GM18861 (cell line): ENCODE results near the gene ANKK1.

Experiments
- ATAC-seq: cut with Tn5 transposase; IDR thresholded peaks from one replicate; pipeline ENCODE4 v1.9.1; 2021; ENCODE audit not compliant: unreplicated experiment

Gene ANKK1

DNA sequence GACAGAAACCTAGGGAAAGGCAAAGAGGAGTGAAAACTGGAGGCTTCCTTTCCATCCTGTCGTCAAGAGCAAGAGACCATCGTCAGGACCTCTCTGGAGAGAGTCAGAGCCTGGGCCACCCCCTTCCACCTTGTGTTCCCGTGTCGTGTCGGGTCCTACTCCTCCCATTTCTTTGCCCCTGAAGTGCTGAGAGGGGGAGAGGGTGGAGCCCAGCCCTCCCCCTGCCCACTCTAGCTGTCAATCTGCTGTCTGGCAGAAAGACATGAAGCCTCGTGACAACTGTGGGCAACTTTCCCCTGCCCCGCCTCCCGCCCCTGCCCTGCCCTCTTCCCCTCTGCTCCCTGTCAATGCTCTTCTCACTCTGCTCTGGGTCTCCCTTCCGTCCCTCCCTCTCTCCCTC, 20.6 kb downstream of the ANKK1 start:
- ATAC-seq: no peak

DNA sequence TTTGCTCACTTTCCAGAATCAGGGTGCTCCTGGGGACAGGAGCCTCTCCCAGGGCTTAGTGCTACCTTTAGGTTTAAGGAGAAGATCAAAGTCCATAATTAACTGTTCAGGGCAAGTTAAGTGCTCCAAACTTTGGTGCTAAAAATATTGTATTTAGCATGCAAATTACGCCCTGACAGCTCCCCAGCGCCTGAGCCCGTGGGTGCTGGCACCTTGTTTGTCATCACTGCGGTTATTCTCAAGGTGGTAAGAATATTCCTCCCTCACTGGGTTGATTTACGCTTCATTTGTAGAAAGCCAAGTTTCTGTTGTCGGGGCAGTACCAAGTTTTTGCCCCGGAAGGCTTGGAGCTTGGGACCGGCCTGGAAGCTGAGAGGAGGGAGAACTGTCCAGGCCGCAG, 21.3 kb downstream of the ANKK1 start:
- no peak for ATAC-seq

DNA sequence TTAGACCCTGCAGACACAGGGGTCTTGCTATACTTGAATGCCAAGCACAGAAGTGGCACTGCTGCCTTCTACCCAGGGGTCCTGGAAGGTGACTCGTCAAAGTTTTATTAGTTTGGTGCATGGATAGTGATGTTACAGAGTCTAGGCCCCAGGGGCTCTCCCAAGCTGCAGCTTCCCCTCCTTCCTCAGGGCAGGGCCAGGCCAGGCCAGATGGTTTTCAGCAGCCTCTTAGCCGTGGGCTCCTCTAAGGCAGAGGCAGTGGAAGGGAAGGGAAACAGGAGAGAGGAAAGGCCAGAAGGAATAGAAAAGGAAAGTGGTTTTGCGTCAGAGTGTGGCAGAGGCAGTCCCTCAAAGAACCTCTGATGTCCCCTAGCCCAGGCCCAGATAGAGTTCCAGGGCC, 21.9 kb downstream of the ANKK1 start:
- no peak for ATAC-seq

DNA sequence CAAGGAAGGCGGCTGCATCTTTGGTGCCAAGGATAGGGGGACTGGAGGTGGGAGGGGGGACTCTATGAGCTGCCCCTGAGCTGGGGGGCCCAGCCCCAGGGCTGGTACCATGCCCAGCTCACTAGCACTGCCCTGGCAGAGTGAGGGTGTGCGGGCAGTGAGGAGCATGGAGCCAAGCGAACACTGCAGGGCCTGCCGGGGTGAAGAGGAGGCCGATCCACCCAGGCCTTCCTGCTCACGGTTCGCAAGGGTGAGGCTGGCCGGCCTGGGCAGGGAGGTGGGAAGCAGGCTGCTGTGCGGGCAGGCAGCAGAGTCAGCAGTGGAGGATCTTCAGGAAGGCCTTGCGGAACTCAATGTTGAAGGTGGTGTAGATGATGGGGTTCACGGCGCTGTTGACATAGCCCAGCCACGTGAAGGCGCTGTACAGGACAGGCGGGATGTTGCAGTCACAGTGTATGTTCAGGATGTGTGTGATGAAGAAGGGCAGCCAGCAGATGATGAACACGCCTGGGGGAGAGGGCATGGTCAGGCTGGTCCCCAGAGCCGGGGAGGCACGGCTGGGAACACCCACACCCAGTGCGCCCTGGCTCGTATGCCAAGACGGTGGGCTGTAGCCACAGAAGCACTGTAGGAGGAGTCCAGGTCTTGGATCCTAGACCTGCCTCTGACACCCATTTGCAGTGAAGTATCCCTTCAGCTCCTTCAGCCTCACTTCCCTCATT, 23.0 kb downstream of the ANKK1 start:
- ATAC-seq: no peak

DNA sequence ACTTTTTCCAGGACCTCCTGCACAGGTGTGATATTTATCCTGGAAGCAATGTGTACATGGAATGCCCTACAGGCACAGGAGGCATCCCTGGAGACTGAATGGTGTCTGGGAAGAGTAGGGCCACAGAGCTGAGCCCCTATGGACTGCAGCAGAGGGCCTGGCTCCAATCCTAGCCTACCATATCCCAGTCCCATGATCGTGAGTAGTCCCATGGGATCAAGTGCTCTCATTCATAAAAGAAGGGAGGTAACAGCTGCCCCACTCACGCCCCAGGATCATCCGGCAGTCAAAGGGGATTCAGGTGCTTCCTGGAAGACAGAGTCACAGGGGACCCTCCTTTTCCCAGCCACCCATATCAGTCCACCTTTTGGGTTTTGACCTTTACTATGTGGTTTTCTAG, 24.0 kb downstream of the ANKK1 start:
- no peak for ATAC-seq

DNA sequence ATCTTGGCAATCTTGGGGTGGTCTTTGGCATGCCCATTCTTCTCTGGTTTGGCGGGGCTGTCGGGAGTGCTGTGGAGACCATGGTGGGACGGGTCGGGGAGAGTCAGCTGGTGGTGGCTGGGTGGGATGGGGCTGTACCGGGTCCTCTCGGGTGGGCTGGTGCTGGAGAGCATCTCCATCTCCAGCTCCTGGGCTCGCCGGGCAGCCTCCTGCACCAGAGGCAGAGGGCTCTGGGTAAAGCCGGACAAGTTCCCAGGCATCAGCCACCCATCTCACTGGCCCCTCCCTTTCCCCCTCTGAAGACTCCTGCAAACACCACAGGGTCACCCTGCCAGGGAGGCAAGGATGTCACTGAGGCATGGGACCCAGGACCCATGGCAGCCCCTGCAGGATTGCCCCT, 25.1 kb downstream of the ANKK1 start:
- ATAC-seq: no peak

- ATAC-seq: no peak
Observed at GRCh38 chr11:113415343-113415742, 27.8 kb downstream of the ANKK1 start.

GRCh38 chr11:113417428-113417827, 29.8 kb downstream of the ANKK1 start:
- no peak for ATAC-seq

GRCh38 chr11:113419454-113420003, 31.9 kb downstream of the ANKK1 start:
- ATAC-seq: no peak

- no peak for ATAC-seq
Observed at GRCh38 chr11:113420808-113421207, 33.2 kb downstream of the ANKK1 start.

GRCh38 chr11:113426686-113427085, 39.1 kb downstream of the ANKK1 start:
- no peak for ATAC-seq

DNA sequence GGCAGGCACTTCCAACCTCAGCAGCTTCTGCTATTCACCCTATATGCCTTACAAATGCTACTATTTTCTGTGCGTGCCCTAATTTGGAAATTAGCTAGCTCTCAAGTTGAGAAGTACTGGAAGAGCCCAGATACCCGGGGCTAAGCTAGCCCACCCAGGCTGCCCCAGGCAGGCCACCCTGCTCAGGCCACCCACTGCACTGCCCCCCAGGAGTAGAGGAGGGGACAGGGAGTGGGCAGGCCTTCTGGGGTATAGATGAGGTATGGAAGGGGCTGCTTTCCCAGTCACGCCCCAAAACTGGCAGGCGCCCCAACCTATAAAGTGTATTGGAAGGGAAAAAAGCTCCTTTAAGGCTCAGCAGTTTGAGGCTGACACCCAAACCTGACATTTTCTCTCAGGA, 44.2 kb downstream of the ANKK1 start:
- no peak for ATAC-seq

GRCh38 chr11:113435190-113435968, 47.8 kb downstream of the ANKK1 start:
- no peak for ATAC-seq

- no peak for ATAC-seq
Observed at GRCh38 chr11:113436672-113437252, 49.2 kb downstream of the ANKK1 start.

GRCh38 chr11:113440816-113441215, 53.2 kb downstream of the ANKK1 start:
- ATAC-seq: no peak

DNA sequence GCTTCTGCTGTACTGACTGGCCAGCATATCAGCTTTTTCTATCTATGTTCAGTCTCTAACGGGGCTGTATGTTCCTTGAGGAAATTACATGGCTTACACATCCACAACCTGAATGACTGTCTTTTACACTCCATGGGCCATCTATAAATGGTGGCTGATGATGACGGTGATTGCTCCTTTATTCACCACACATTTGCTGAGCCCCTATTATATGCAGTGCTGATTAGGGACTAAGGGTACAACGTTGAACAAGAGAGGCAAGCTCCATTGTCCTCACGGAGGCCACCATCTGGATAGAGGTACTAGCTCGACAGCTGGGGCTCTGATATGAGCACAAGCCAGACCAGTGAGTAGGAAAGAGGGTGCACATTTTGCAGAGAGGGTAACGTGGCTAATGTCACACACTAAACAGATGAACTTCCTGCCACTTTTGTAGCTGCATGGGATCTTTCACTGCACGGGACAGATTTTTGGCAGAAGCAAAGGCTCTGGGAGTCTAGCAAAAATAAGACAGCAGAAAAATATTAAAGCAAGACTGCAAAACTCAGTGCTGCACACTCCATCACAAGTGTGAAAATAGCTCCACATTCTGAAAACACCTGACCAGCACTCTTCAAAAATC, 57.0 kb downstream of the ANKK1 start:
- no peak for ATAC-seq

- peak; percentile 49 for ATAC-seq
Observed at GRCh38 chr11:113446112-113446511, 58.5 kb downstream of the ANKK1 start.

GRCh38 chr11:113446938-113447337, 59.4 kb downstream of the ANKK1 start:
- ATAC-seq: no peak

GRCh38 chr11:113447621-113448315, 60.2 kb downstream of the ANKK1 start:
- ATAC-seq: no peak

- no peak for ATAC-seq
Observed at GRCh38 chr11:113448316-113448677, 60.7 kb downstream of the ANKK1 start.

DNA sequence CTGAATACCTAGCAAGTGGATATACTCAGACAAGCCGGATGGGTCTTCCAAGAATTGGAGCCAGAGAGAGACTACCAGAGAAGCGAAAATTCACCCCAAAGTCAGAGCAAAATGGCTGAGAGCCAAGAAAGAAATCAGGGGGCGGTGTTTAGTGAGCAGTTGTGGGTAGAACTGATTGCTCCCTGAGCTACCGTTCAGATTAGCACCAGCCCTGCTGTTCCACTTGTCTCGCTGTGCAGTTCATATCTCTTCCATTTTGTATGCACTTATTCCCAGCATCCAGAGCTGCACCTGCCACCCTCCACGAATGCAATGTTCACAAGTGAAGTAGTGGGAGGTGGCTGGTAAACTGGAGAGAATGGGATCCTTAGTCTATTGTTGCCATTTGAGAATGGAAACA, 62.2 kb downstream of the ANKK1 start:
- ATAC-seq: no peak
